Esophagus muscularis mucosa (tissue), 4 donors: ENCODE results near the gene SNX14. TPM values are rescaled to one million over a fixed set of nuclear protein-coding genes. Genes with fewer than 3 reads are reported as not detected.

ENCODE experiments used
- DNase-seq: peaks from one replicate; pipeline ENCODE4 v3.0.0-alpha.2; 2017; ENCODE audit errors: extremely low spot score
- H3K27ac ChIP-seq, 4 donors: fragments of 200-600 bp; sonication (generic); replicated peaks in 1 of 4; 1 replicate in 3 of 4; 2 replicates in 1 of 4; pipeline ENCODE4 v1.5.1; 2016 to 2019; ENCODE audit warnings: mild to moderate bottlenecking in 1 of 4
- H3K27me3 ChIP-seq, 4 donors: fragments of 200-600 bp; sonication (generic); one replicate each; pipeline versions ENCODE4 v1.5.1 to v1.6.0; 2016 to 2019
- H3K36me3 ChIP-seq, 4 donors: fragments of 200-600 bp; sonication (generic); one replicate each; pipeline ENCODE4 v1.5.1; 2016 to 2019
- H3K4me1 ChIP-seq, 4 donors: fragments of 200-600 bp; sonication (generic); one replicate each; pipeline ENCODE4 v1.5.1; 2016 to 2019
- H3K4me3 ChIP-seq, 4 donors: fragments of 200-600 bp; sonication (generic); 1 replicate in 2 of 4; 2 replicates in 2 of 4; pipeline ENCODE4 v1.5.1; 2016 to 2019; ENCODE audit warnings: mild to moderate bottlenecking in 4 of 4, moderate library complexity in 1 of 4
- H3K9me3 ChIP-seq, 4 donors: fragments of 200-600 bp; sonication (generic); 1 replicate in 3 of 4; 2 replicates in 1 of 4; pipeline ENCODE4 v1.5.1; 2016 to 2019
- CTCF ChIP-seq, 3 experiments: fragments of 200-600 bp in 2 of 3; fragments of 450-650 bp in 1 of 3; sonication (generic) in 2 of 3; IDR thresholded peaks; one replicate each; pipeline ENCODE4 v1.5.1; 2017 to 2019; ENCODE audit warnings: antibody characterized with exemption in 3 of 3, mild to moderate bottlenecking in 2 of 3, moderate library complexity in 1 of 3
- EP300 ChIP-seq: sonication (generic); formaldehyde crosslinking; IDR thresholded peaks from one replicate; pipeline ENCODE4 v1.6.1; 2017; ENCODE audit warnings: antibody characterized with exemption
- POLR2A ChIP-seq: fragments of 450-650 bp; IDR thresholded peaks from one replicate; pipeline ENCODE4 v1.6.1; 2017; ENCODE audit warnings: antibody characterized with exemption, moderate library complexity, mild to moderate bottlenecking, low read depth
- POLR2AphosphoS5 ChIP-seq, 2 donors: sonication (generic); formaldehyde crosslinking; IDR thresholded peaks; one replicate each; pipeline ENCODE4 v1.6.1; 2017; ENCODE audit warnings: antibody characterized with exemption in 2 of 2
- WGBS: methylation state at CpG from one replicate; pipeline ENCODE4 v1.1.5; 2018; 5-methylcytosine and 5-hydroxymethylcytosine counted together
- intact Hi-C: fragments of 100-400 bp; cut with DNase I; formaldehyde crosslinking; loops from one replicate; pipeline ENCODE4 v1.15.1; 2023
- total RNA-seq, 4 donors: library from RNA; depleted of rRNA; stranded (reverse); fragments of >200 nt; gene quantifications; one replicate each; pipeline versions ENCODE4 v1.1.0 to v1.2.1, GENCODE V29; 2016

Gene SNX14
- total RNA-seq, 4 donors from 2014 or later: 39.6 to 60.6 (median 41.5) TPM

- intact Hi-C loops: no loop called here
- no peaks in the 10 kb centered on the region for H3K9me3 ChIP-seq
- H3K27ac ChIP-seq: peak overlapping the region in 1 of 4 donors; percentile 72
- peaks cover 0 to 4% (median 0%) of the 10 kb centered on the region in 4 donors for H3K36me3 ChIP-seq
- 57% methylated on average over 2 of the region's 2 CpGs for WGBS
- no peaks in the 10 kb centered on the region for H3K27me3 ChIP-seq
- no peak overlapping the region for H3K4me3 ChIP-seq
- DNase-seq: no peak
- peaks cover 21 to 67% (median 56%) of the 10 kb centered on the region in 4 donors for H3K4me1 ChIP-seq
- no peak for TF ChIP-seq POLR2AphosphoS5 (IDR thresholded peaks at IDR 0.05)
- TF ChIP-seq EP300: no peak
- no peak for TF ChIP-seq POLR2A
- TF ChIP-seq CTCF (IDR thresholded peaks at IDR 0.05): no peak
These were observed 131.0 kb downstream of the SNX14 start for GRCh38 chr6:85462673-85463072.

GRCh38 chr6:85461798-85462170 lies 131.9 kb downstream of the SNX14 start:
- intact Hi-C loops: no loop called here
- no peak for TF ChIP-seq POLR2AphosphoS5 (IDR thresholded peaks at IDR 0.05)
- no peak for TF ChIP-seq EP300
- 92% methylated on average over 2 of the region's 4 CpGs for WGBS

GRCh38 chr6:85460921-85461797 lies 132.5 kb downstream of the SNX14 start:
- WGBS: 65% methylated on average over 4 of the region's 4 CpGs
- Histone ChIP-seq H3K36me3 (no peaks in the 10 kb centered on the region), H3K27ac (peak overlapping the region; percentile 44 to 72 (median 68)), H3K27me3 (no peaks in the 10 kb centered on the region), H3K9me3 (no peaks in the 10 kb centered on the region), H3K4me1 (peaks cover 21 to 77% (median 57%) of the 10 kb centered on the region in 4 donors), H3K4me3 (no peak overlapping the region)
- DNase-seq: no peak
- intact Hi-C loops: no loop called here
- TF ChIP-seq POLR2AphosphoS5 (IDR thresholded peaks at IDR 0.05) (peak; percentile 12), POLR2A (no peak)

More at GRCh38 chr6:85461798-85462170, 131.9 kb downstream of the SNX14 start:
- no peaks in the 10 kb centered on the region for H3K9me3 ChIP-seq
- peak overlapping the region; percentile 44 to 72 (median 68) for H3K27ac ChIP-seq
- no peak for DNase-seq
- no peak overlapping the region for H3K4me3 ChIP-seq
- H3K4me1 ChIP-seq: peaks cover 21 to 71% (median 57%) of the 10 kb centered on the region in 4 donors
- no peaks in the 10 kb centered on the region for H3K36me3 ChIP-seq
- no peaks in the 10 kb centered on the region for H3K27me3 ChIP-seq

GRCh38 chr6:85460154-85460920 lies 133.3 kb downstream of the SNX14 start:
- no peaks in the 10 kb centered on the region for H3K36me3 ChIP-seq
- no peaks in the 10 kb centered on the region for H3K9me3 ChIP-seq
- H3K27me3 ChIP-seq: no peaks in the 10 kb centered on the region
- 54% methylated on average over 4 of the region's 4 CpGs for WGBS
- H3K4me1 ChIP-seq: peaks cover 21 to 72% (median 56%) of the 10 kb centered on the region in 4 donors
- intact Hi-C loops: no loop called here
- no peak for TF ChIP-seq EP300
- TF ChIP-seq POLR2A: no peak
- no peak for DNase-seq
- H3K27ac ChIP-seq: peak overlapping the region; percentile 66 to 72 (median 70)
- H3K4me3 ChIP-seq: no peak overlapping the region

- WGBS: 20% methylated on average over 4 of the region's 4 CpGs
- no peak overlapping the region for H3K4me3 ChIP-seq
- H3K27me3 ChIP-seq: no peaks in the 10 kb centered on the region
- TF ChIP-seq POLR2AphosphoS5 (IDR thresholded peaks at IDR 0.05) (peak in 1 of 2 donors; percentile 38), POLR2A (no peak), CTCF (IDR thresholded peaks at IDR 0.05) (no peak), EP300 (no peak)
- intact Hi-C loops: no loop called here
- H3K4me1 ChIP-seq: peaks cover 21 to 68% (median 51%) of the 10 kb centered on the region in 4 donors
- no peaks in the 10 kb centered on the region for H3K36me3 ChIP-seq
- H3K27ac ChIP-seq: peak overlapping the region; percentile 66 to 72 (median 70)
- no peaks in the 10 kb centered on the region for H3K9me3 ChIP-seq
- DNase-seq: no peak
These were observed 134.3 kb downstream of the SNX14 start for GRCh38 chr6:85459224-85459901.
